Measurements from ENCODE around the gene KLHL15.

DNA sequence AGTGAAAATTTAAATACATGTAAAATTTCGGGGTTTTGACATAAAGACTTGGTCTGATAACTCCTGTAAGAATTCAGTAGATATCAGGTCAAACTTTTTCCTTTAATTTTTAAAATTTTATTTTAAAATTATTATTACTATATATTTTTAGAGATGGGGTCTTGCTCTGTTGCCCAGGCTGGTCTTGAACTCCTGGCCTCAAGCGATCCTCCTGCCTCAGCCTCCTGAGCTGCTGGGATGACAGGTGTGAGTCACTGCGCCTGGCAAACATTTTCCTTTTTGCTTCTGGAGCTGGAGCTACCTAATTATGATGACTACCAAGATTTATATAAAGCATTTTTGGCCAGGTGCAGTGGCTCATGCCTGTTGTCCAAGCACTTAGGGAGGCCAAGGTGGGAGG lies 37.3 kb downstream of the KLHL15 start:
- no peak for TF ChIP-seq SIN3A (IDR thresholded peaks at IDR 0.05; ENCODE audit: borderline replicate concordance, insufficient read depth, low read length)
- no peak for TF ChIP-seq POLR2AphosphoS5 (IDR thresholded peaks at IDR 0.05; ENCODE audit: low read depth, low read length)

Data from PFSK-1 (cell line).